Heart right ventricle (tissue), 16 donors: ENCODE measurements around the gene SCYGR1. TPM values are rescaled to one million over a fixed set of nuclear protein-coding genes. Genes with fewer than 3 reads are reported as not detected.

Source experiments
- ATAC-seq, 8 donors: fragments of 200-7000 bp; cut with Tn5 transposase; one replicate each; pipeline ENCODE4 v1.9.1; 2020; ENCODE audit warnings: mild to moderate bottlenecking in 8 of 8, moderate library complexity in 8 of 8, moderate number of reproducible peaks in 1 of 8
- DNase-seq, 2 donors: peaks; one replicate each; pipeline ENCODE4 v3.0.0-alpha.2; 2020
- H3K27ac ChIP-seq, 10 donors: fragments of 200-600 bp; sonication (generic) in 2 of 10; one replicate each; pipeline versions ENCODE4 v1.5.0 to v1.8.0; 2020 to 2022; ENCODE audit warnings: mild to moderate bottlenecking in 3 of 10
- H3K27me3 ChIP-seq, 7 donors: fragments of 200-600 bp; one replicate each; pipeline ENCODE4 v1.8.0; 2021 to 2022; ENCODE audit warnings: mild to moderate bottlenecking in 2 of 7
- H3K36me3 ChIP-seq, 9 donors: fragments of 200-600 bp; sonication (generic) in 1 of 9; one replicate each; pipeline versions ENCODE4 v1.5.0 to v1.8.0; 2020 to 2022; ENCODE audit warnings: mild to moderate bottlenecking in 2 of 9
- H3K4me1 ChIP-seq, 9 donors: fragments of 200-600 bp; sonication (generic) in 1 of 9; one replicate each; pipeline versions ENCODE4 v1.5.0 to v1.8.0; 2020 to 2022; ENCODE audit warnings: mild to moderate bottlenecking in 4 of 9
- H3K4me3 ChIP-seq, 10 donors: fragments of 200-600 bp; sonication (generic) in 2 of 10; one replicate each; pipeline versions ENCODE4 v1.5.0 to v1.8.0; 2020 to 2022; ENCODE audit warnings: mild to moderate bottlenecking in 7 of 10, moderate library complexity in 2 of 10
- H3K9me3 ChIP-seq, 11 donors: fragments of 200-600 bp in 10 of 11; sonication (generic) in 2 of 11; one replicate each; pipeline versions ENCODE4 v1.5.0 to v1.8.0; 2013 to 2022; ENCODE audit warnings: mild to moderate bottlenecking in 2 of 11, control low read depth in 1 of 11, moderate library complexity in 1 of 11
- WGBS, 2 donors: extraction: QIAGEN DNeasy Blood & Tissue Kit; methylation state at CpG; one replicate each; pipeline ENCODE4 v1.1.7; 2013; ENCODE audit warnings: inconsistent platforms in 1 of 2; 5-methylcytosine and 5-hydroxymethylcytosine counted together
- intact Hi-C, 10 donors: fragments of 100-400 bp; cut with DNase I; formaldehyde crosslinking; loops; one replicate each; pipeline versions ENCODE4 v1.11.1 to v1.14.2; 2022
- polyA plus RNA-seq, 2 donors: library from polyadenylated mRNA; stranded (reverse); fragments of 200-250 nt; gene quantifications; one replicate each; pipeline ENCODE4 v1.2.3, GENCODE V29; 2013
- total RNA-seq, 10 donors: library from RNA; stranded (reverse); fragmentation: NEBNext Ultra II Directional in 3 of 10; extraction: Animal tissue kit (Norgen Biotek cat#: 25700) in 3 of 10; gene quantifications; one replicate each; pipeline versions ENCODE4 v1.2.1 to v1.2.4, GENCODE V29; 2021 to 2023
- TF ChIP-seq, protein P1 (sequence below), 9 donors: fragments of 200-600 bp; sonication (generic) in 2 of 9; IDR thresholded peaks; one replicate each; pipeline versions ENCODE4 v1.5.0 to v1.8.0; 2021 to 2022; ENCODE audit warnings: antibody characterized with exemption in 9 of 9, mild to moderate bottlenecking in 5 of 9, moderate library complexity in 1 of 9
- donor health status: Arrhythmogenic right ventricular cardiomyopathy.
- donor health status: ischemic (EF 13 %, LVEDD 7.1; RV severe dilation, severe dysfunction).
- donor health status: healthy with polysubstance abuse.
- donor health status: DM: no; HTN: yes; CAD: no.
- donor health status: DM: no; HTN: no; CAD: no.
- donor health status: ischemic (EF 25% LVEDD 6.9; RV normal size, moderate dysfunction).
- donor health status: ischemic (EF 25% LVEDD 5.7; RV mildly dilated, moderate dysfunction).
- donor health status: healthy.
- donor health status: DM: yes; HTN: yes; CAD: no.
- donor health status: Ischemic cardiomyopathy.
- donor health status: ischemic (EF 35%, LVEDD 5.7; RV mildly dilated, moderate dysfunction).
- donor health status: nonischemic (EF 11% LVEDD 7.7; RV severe dilation, severe dysfunction).
- donor health status: DM: yes; HTN: yes; CAD: no.
- donor health status: PGD.
- donor health status: ischemic (EF 29% LVEDD 5.4; RV normal size, mild dysfunction).
- donor health status: nonischemic (EF 23%, LVEDD 6.1; RV moderate dilation, normal function).

The SCYGR1 gene
- total and polyA plus RNA-seq, 12 donors: not detected

DNA sequence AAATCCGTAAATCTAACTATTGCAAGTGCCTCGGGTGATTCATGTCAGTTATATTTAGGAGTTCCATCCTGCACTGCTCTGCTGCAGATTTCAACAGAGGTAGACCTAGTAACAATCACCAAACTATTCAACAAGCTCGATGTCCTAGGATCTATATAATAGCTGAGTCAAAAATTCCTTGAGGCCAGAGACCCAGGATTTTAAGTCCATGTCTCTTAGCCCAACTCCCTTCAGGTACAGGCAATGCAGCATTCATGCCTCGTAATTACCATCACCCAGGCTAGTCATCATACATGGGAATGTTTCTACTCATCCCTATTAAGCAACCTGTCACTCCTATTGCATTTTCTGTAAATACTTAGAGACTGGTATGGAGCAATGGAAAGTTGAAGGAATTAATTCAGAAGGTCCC lies 9.4 kb downstream of the SCYGR1 start:
- no peak overlapping the region for H3K4me3 ChIP-seq
- no peaks in the 10 kb centered on the region for H3K9me3 ChIP-seq
- peaks cover 0 to 32% (median 11%) of the 10 kb centered on the region in 7 donors for H3K27me3 ChIP-seq
- H3K36me3 ChIP-seq: no peaks in the 10 kb centered on the region
- TF ChIP-seq, protein P1, sequence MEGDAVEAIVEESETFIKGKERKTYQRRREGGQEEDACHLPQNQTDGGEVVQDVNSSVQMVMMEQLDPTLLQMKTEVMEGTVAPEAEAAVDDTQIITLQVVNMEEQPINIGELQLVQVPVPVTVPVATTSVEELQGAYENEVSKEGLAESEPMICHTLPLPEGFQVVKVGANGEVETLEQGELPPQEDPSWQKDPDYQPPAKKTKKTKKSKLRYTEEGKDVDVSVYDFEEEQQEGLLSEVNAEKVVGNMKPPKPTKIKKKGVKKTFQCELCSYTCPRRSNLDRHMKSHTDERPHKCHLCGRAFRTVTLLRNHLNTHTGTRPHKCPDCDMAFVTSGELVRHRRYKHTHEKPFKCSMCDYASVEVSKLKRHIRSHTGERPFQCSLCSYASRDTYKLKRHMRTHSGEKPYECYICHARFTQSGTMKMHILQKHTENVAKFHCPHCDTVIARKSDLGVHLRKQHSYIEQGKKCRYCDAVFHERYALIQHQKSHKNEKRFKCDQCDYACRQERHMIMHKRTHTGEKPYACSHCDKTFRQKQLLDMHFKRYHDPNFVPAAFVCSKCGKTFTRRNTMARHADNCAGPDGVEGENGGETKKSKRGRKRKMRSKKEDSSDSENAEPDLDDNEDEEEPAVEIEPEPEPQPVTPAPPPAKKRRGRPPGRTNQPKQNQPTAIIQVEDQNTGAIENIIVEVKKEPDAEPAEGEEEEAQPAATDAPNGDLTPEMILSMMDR (IDR thresholded peaks at IDR 0.05): no peak
- peaks cover 0 to 13% (median 0%) of the 10 kb centered on the region in 9 donors for H3K4me1 ChIP-seq
- ATAC-seq (no peak), DNase-seq (no peak)
- 83% methylated on average over 4 of the region's 4 CpGs for WGBS, 2 donors
- intact Hi-C loops: no loop called here
- H3K27ac ChIP-seq: no peak overlapping the region

DNA sequence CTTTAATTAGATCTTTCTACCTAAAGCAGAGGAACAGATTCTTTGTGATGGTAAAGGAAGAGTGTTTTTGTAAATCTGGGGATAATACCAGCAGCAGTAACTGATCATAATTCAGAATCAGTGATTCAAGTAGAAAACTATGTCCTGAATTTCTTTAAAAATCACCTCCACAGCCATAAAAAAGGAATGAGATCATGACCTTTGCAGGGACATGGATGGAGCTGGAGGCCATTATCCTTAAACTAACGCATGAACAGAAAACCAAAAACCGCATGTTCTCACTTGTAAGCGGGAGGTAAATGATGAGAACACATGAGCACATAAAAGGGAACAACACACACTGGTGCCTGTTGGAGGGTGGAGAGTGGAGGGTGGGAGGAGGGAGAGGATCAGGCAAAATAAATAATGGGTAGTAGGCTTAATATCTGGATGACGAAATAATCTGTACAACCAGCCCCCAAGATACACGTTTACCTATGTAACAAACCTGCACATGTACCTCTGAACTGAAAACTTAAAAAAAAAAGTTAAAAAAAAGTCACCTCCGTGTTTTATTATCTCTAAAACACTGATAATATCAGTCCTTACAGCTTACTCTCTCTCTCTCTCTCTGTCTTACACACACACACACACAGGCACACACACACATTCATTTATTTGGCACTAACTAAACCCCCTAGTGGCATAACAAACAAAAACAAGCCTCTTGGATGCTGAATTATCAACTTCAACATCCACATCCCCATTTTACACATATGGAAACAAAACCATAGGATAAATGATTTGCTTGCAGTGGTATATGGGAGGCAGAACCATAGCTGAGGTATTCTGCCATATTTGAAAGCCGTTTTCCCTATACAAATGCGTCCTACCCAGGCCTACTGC lies 10.0 kb downstream of the SCYGR1 start:
- TF ChIP-seq, protein P1 (IDR thresholded peaks at IDR 0.05): no peak
- WGBS, 2 donors: 82 to 85% methylated on average over 8 of the region's 8 CpGs
- Histone ChIP-seq H3K9me3 (no peaks in the 10 kb centered on the region), H3K4me3 (no peak overlapping the region), H3K27ac (peak overlapping the region in 1 of 10 donors; percentile 42), H3K27me3 (peaks cover 0 to 26% (median 11%) of the 10 kb centered on the region in 7 donors), H3K4me1 (peaks cover 0 to 13% (median 0%) of the 10 kb centered on the region in 9 donors), H3K36me3 (no peaks in the 10 kb centered on the region)
- DNase-seq (no peak), ATAC-seq (no peak)
- intact Hi-C loops: no loop called here

DNA sequence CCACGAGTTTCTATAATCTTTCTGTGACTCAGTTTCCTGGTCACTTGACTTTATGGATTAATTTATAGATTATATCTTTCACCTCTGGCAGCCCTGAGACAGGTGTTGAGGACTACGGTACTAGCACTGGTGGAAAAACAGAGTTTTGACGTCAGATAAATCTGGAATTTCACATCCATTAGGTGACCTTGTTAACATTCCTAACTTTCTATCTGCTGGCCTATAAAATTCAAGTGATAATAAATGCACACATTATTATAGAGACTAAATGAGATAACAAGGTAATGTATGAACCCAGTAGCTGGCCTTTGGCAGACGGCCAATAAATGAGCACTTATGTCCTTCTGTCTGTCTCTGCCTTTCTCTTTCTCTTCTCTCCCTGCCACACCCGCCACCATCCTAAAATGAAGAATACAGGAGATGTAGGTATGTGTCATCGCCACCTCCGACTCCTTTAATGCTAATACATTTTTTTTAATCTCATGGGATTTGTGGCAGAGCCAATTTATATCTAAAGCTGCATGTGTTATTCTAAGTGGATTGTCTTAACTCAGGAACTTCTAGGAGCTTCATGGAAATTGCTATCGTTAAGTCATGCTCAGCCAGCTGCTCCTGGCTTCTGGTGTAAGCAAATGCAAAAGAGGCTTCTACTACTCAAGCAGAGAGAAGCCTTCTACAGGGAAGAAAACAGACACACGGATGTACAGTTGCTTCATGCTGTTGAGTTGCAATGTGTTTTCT lies 10.9 kb downstream of the SCYGR1 start:
- intact Hi-C loops: no loop called here
- peak overlapping the region in 1 of 10 donors; percentile 42 for H3K27ac ChIP-seq
- 54 to 56% methylated on average over 9 of the region's 9 CpGs for WGBS, 2 donors
- no peak for DNase-seq
- peaks cover 0 to 13% (median 0%) of the 10 kb centered on the region in 9 donors for H3K4me1 ChIP-seq
- H3K36me3 ChIP-seq: no peaks in the 10 kb centered on the region
- no peaks in the 10 kb centered on the region for H3K9me3 ChIP-seq
- ATAC-seq: no peak
- TF ChIP-seq, protein P1 (IDR thresholded peaks at IDR 0.05): no peak
- H3K4me3 ChIP-seq: no peak overlapping the region
- H3K27me3 ChIP-seq: peaks cover 0 to 29% (median 11%) of the 10 kb centered on the region in 7 donors

DNA sequence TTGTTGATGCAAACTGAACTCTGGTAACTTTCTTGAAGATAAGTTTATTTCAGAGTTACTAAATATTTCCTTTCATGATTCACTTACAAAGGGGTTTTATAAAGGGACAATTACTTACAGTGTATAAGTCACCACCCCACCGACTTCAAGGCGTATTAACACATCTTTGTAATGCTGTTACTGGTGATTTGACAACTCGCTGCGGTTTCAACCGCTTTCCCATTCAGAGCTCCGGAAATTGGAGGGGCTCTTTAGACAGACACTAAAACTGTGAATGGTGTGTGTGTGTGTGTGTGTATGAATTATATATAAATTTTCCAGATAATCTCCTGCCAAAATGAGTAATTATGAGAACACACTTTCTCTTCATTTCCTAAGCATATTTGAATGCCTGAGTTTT lies 13.6 kb downstream of the SCYGR1 start:
- TF ChIP-seq, protein P1 (IDR thresholded peaks at IDR 0.05): no peak
- ATAC-seq: no peak
- H3K27ac ChIP-seq: peak overlapping the region in 1 of 10 donors; percentile 49
- peaks cover 0 to 17% (median 4%) of the 10 kb centered on the region in 7 donors for H3K27me3 ChIP-seq
- H3K4me3 ChIP-seq: no peak overlapping the region
- intact Hi-C loops: no loop called here
- no peaks in the 10 kb centered on the region for H3K36me3 ChIP-seq
- DNase-seq: no peak
- peaks cover 0 to 39% (median 0%) of the 10 kb centered on the region in 9 donors for H3K4me1 ChIP-seq
- 68 to 76% methylated on average over 6 of the region's 6 CpGs for WGBS, 2 donors
- no peaks in the 10 kb centered on the region for H3K9me3 ChIP-seq
